Gastrocnemius medialis (tissue), 4 donors: Measurements from ENCODE around the gene TBX1.

Experiments
- POLR2A ChIP-seq, 2 donors: fragments of 450-650 bp; IDR thresholded peaks; one replicate each; pipeline ENCODE4 v1.6.1; 2017; ENCODE audit warnings: antibody characterized with exemption in 2 of 2, mild to moderate bottlenecking in 2 of 2, moderate library complexity in 2 of 2
- TF ChIP-seq, protein P1 (sequence below), 5 experiments: fragments of 450-650 bp in 3 of 5; fragments of 200-600 bp in 2 of 5; sonication (generic) in 2 of 5; IDR thresholded peaks in 4 of 5; conservative IDR thresholded peaks in 1 of 5; 1 replicate in 4 of 5; 2 replicates in 1 of 5; pipeline ENCODE4 v1.5.1; 2016 to 2019; ENCODE audit warnings: antibody characterized with exemption in 5 of 5, mild to moderate bottlenecking in 3 of 5, moderate library complexity in 3 of 5

DNA sequence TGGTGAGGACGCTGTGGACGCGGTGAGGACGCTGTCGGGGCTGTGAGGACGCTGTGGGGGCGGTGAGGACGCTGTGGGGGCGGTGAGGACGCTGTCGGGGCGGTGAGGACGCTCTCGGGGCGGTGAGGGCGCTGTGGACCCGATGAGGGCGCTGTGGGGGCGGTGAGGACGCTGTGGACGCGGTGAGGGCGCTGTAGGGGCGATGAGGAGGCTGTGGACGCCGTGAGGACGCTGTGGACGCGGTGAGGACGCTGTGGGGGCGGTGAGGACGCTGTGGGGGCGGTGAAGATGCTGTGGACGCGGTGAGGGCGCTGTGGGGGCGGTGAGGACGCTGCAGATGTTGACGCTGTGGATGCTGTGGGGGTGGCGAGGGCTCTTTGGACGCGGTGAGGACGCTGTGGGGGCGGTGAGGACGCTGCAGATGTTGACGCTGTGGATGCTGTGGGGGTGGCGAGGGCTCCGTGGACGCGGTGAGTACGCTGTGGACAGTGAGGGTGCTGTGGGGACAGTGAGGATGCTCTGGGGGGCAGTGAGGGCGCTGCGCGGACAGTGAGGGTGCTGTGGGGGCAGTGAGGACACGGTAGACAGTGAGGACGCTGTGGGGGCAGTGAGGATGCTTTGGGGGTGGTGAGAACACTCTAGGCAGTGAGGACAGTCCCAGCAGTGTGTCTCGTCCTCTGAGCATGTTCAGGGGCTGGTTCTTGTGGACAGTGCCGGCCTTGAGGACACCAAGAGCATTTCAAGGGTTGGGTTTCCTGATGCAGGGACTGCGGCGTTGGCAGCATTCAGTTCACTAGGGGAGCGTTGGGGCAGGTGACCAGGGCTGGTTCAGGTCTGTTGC is 33.0 kb upstream of the TBX1 start:
- no peak for TF ChIP-seq POLR2A (IDR thresholded peaks at IDR 0.05)
- TF ChIP-seq, protein P1, sequence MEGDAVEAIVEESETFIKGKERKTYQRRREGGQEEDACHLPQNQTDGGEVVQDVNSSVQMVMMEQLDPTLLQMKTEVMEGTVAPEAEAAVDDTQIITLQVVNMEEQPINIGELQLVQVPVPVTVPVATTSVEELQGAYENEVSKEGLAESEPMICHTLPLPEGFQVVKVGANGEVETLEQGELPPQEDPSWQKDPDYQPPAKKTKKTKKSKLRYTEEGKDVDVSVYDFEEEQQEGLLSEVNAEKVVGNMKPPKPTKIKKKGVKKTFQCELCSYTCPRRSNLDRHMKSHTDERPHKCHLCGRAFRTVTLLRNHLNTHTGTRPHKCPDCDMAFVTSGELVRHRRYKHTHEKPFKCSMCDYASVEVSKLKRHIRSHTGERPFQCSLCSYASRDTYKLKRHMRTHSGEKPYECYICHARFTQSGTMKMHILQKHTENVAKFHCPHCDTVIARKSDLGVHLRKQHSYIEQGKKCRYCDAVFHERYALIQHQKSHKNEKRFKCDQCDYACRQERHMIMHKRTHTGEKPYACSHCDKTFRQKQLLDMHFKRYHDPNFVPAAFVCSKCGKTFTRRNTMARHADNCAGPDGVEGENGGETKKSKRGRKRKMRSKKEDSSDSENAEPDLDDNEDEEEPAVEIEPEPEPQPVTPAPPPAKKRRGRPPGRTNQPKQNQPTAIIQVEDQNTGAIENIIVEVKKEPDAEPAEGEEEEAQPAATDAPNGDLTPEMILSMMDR (IDR thresholded peaks at IDR 0.05 in 4 of 5, conservative IDR thresholded peaks at IDR 0.05 in 1 of 5), result no peak
